CD1c-positive myeloid dendritic cell (primary cell): Measurements from ENCODE around the gene CD81.

Experiments used
- DNase-seq: peaks from one replicate; pipeline ENCODE4 v3.0.0-alpha.2; 2016; ENCODE audit errors: extremely low spot score

CD81 gene

DNA sequence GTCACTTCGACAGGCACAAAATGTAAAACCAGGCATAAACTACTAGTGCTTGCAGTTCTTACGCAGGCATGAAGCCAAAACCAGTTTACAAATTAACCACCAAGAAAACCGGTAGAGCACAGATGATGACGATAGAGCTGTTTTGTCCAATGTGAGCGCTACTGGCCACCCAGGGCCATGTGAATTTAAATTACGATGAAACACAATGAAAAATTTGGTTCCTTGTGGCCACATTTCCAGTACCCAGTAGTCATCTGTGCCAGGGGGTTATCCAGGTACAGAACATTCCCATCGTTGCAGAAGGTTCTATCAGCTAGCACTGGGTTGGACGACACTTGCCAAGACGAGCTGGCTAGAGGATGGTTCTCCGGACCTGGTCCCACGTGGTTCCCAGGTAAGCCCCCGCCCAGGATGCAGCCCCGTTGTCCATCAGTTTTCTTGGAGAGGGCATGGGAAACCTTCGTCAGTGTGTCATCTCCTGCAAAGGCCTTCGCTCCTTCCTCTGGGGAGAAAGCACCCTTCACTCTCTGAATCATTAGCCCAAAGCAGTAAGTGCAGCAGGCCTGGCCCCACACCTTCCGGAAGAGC is 1.1 kb upstream of the CD81 start:
- no peak for DNase-seq

DNA sequence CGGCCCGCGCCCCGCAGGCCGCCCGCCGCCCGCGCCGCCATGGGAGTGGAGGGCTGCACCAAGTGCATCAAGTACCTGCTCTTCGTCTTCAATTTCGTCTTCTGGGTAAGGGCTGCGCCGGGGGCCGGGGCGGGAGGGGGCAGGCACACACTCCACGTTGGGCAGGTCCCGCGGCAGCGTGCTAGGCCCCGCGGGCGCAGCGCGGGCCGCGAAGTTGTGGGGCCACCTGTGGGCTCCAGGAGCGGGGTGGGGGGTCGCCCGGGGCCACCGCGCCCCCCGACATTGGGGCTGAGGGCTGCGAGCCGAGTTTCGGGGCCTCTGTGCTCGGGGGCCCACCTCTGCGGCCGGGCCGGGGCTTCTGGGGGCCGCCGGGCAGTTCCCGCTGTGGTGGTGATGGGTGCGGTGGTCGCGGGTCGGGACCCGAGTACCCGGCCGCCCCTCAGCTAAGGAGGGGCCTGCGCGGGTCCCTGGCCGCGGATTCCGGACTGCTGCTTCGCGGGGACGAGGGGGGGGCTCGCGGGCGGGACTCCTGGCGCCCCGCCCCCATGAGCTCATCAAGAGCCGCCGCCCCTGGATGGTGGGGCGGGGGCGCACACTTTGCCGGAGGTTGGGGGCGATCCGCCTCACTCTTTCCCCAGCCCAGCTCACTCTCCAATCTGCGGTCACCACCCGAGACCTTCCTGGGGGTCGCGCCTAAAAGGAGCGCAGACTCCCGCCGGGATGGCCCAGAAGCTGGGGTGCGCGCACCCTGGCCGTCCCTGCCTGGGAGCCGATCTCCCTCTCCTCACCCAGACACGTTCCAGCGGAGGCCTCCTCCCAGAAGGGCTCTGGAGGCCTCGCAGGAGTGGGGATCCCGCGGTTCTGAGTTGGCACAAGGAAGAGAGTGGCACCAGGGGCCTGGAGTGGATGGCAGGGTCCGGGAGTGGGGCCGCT is 667 bp downstream of the CD81 start:
- peak; percentile 61 for DNase-seq

DNA sequence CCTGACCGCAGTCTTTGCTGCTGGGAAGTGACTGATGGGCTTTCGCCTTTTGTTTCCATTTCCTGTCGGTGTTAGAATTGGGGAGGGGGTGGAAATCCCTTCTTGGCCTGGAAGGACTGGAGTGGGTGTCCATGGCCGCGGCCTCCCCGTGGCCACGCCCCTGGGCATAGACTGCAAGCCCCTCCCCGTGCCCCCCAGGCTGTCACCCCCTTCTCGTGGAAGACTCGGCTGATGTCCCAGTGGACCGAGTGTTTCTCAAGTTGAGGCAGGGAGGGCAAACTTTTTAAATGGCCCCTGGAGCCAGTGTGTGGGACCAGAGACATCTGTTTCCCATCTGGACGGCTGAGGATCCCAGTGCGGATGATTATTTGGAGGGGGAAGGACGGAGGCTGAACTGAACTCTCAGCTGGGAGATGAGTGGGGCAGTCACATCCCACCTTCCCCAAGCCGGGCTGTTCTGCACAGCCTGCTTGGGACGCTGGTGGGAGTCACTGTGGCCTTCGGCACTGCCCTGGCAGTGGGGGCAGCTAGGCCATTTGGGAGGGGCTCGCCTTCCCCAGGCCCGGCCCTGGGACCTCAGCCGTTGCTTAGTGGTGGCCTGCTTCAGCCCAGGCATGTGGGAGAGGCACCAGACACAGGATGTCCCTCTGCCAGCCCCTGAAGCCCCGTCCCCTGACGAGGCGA is 1.6 kb downstream of the CD81 start:
- no peak for DNase-seq

DNA sequence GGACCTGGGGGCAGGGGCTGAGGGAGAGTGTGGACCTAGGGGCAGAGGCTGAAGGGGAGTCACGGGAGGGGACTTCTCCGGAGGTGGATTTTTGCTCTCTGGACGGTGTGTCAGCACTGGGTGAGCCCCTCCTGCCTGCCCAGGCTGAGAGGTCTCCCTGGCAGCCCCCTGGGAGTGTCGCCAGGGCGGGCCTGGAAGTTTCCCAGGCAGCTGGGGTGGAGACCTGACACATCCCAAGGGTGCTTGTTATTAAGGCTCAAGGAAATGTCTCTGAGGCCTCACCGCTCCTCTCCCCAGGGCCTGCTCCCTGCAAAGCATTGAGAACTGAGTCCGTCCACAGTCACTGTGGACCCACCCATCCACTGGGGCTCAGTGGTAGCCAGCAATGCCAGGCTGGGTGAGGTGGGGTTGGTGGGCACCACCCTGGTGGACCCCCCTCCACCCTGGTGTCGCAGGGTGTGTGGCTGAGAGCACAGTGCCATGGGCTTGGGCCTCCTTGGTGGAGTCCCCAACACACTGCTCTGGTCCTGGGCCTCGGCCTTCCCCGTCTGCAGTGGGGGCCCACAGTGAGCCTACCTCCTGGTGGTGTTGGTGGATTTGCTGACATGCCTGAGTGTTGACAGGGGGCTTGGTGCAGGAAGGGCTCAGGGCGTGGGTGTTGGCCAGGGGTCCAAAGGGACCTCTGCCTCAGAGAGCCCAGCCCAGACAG is 2.5 kb downstream of the CD81 start:
- DNase-seq = no peak

DNA sequence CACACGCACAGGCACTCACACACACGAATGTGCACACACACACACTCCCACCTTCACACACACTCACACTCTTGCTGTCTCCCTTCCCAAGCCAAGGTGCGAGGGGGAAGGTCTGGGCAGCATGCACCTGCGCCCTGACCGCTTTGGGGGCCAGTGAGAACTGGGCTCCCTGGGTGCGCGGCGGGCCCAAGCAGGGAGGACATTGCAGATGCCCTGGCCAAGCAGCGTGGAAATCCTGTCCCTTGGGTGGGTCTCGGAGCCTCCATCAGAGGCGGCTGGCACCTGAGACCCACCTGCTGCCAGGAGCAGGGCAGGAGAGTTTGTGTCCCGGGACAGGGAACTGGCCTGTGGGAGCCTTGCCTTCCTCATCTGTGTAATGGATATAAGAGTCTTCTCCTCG is 3.3 kb downstream of the CD81 start:
- peak; percentile 38 for DNase-seq

DNA sequence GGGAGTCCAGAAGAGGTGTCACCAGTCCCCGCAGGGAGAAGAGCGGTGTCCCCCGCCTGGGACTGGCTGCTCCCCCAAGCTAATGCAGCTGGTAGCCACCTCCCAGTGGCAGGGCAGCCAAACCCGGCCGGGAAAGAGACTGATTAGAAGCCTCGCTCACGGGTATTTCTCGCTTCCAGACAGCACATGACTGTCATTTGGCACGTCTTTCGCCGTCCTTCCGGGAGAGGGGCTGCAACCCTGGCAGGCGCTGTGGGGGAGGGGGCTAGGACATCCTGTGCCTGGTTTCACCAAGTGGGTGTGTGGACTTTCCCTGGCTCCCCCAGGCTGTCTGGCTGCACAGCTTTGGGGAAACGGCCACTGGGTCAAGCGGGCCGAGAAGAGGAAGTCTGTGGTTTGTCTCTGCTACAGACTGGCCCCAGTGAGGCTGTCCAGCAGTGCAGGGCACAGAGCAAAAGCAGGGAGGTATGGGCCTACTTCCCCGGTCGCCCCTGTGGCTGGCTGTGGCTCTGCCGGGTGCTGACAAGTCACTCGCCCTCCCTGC is 3.8 kb downstream of the CD81 start:
- DNase-seq = peak; percentile 96

DNA sequence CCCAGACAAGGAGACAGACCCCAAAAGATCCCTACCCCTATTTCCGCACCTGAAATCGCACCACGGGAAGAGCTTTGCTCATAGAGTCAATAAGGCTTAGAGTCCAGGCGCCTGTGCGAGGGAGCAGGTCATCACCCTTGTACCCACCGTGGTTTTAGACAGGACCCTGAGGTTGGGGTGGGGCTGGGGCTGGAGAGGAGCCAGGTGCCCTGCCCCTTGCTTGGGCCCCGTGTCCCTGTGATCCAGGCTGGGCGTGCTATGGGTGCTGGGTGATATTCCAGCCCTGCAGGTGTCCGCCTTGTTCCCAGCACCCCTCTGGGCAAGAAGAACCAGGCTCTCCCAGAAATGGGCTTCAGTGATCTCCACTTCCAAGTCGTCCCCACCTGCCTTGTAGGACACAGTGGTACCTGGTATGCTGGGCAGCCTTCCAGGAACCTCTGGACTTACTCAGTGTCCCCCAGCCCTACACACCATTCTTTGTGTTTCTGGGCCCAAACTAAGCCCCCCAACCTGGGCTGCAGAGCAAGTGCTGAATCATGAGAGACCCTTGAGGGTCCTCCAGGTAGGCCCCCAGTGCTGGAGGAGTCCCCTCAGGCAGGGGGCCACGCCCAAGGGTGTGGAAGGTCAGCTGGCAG is 4.5 kb downstream of the CD81 start:
- no peak for DNase-seq

DNA sequence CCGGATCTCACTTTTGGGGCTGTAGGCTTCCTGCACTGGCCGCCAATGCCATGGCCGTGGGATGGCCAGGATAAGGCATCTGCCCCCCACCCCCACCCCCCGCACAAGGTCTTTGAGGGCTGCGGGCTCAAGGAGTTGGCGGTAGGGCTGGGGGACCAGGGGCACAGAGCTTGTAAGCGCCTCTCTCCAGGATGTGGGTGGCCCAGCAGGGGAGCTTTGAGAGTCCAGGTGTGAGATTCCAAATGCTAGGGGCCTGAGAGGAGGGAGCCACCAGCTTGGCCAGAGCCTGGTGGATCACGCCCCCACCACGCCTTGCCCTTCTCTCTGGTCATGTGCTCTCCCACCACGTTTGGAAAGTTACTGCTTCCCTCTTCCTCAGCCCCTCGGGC is 5.0 kb downstream of the CD81 start:
- peak; percentile 25 for DNase-seq

DNA sequence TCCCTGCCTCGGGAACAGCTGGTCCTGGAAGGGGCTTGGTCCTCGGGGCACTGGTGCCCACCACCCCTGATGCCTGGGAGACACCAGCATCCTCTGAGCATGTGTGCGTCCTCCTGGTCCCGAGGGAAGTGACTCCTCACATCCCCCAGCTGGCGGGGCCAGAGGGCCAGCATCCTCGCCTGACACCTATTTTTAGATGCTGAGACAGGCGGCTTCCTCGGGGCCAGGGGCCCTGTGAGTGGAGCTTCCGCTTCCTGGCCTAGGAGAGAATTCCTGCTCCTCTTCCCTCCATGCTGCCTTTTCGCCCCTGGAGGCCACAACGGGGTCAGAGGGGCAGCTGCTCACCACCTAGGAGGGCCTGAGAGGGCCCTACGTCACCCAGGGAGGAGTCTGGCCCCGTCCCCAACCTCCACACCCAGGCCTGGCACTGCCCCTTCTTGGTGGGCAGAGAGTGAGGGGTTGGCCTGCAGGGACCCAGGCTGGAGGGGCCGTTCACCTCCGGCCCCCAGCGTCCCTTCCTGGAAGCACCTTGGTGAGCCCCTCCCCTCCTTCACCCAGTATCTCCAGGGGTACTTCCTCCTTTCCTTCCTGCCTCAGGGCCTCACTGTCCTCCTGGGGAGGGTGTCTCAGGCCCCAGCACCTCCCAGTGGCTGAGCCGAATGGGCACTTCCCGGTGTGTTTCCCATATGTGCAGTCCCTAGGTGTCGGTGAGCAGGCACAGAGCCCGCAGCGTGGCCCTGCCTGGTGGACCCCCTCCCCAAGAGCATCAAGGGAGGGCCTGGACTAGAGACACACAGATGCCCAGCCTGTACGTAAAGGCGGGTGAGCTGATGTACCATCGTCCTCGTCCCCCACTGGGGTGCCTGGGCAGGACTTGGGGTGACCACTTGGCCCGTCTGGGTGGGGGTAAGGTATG is 6.1 kb downstream of the CD81 start:
- peak; percentile 47 for DNase-seq

DNA sequence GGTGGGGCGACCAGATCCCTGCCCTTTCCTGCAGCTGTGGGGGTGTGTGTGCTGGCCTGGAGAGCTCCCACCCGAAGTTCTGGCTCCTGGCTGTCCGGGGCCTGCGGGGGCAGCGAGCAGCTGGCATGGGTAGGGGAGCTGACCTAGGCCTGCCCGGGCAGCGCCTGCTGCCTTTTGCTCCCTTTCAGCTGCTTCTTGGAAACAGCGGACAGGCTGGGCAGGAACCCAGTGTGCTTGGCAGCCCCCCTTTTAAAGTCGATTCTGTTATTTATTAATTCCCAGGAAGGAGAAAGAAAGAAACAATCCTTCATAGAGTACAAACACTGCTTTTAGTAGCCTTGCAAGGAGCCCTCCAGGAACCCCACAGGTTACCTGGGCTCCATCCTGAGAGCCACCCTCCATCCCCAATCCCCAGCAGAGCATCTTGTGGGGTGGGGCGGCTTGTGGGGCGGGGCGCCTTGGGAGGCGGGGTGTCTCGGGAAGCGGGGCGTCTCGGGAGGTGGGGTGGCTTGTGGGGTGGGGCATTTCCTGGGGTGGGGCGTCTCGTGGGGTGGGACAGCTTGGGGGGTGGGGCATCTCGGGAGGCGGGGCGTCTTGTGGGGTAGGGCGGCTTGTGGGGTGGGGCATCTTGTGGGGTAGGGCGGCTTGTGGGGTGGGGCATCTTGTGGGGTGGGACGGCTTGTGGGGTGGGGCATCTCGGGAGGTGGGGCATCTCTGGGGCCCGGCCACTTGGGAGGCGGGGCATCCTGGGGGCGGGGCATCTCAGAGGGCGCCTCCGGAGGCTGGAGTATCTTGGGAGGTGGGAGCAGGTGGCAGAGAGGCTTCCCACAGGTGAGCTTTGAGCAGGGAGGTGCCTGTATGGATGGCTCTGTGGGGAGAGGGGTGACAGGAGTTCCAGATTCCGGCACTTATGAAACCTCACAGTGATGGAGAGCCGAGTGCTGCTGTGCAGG is 7.0 kb downstream of the CD81 start:
- no peak for DNase-seq

DNA sequence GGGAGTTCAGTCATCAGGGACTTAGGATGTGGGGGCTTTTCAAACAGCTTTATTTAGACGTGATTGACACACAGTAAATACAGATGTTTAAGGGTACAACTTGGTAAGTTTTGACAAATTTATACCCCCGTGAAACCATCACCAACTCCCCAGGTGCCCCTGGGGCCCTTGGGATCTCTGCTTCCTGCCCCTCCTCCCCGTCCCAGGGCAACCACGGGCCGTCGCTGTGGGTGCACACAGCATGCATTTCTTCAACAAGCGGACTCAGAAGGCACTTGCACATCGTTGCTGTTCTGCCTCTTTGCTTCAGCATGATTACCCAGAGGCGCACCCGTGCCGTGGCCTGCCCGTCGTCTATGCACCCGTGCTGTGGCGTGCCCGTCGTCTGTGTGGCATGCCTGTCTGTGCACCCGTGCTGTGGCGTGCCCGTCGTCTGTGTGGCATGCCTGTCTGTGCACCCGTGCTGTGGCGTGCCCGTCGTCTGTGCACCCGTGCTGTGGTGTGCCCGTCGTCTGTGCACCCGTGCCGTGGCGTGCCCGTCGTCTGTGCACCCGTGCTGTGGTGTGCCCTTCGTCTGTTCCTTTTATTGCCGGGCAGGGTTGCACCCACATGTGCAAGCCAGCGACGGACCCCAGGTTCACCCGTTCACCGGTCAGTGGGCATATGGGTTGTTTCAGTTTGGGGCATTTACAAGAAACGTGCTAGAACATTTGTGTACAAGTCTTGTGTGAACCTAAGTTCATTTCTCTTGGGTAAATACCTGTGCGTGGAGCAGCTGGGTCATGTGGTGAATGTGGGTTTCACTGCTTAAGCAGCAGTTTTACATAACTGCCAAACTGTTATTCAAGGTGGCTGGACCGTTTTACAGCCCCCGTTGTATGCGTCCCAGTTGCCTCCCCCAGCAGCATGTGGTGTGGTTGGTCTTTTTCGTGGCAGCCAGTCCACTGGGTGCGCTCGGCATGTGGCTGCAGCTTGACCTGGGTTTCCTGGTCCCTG is 8.3 kb downstream of the CD81 start:
- no peak for DNase-seq

DNA sequence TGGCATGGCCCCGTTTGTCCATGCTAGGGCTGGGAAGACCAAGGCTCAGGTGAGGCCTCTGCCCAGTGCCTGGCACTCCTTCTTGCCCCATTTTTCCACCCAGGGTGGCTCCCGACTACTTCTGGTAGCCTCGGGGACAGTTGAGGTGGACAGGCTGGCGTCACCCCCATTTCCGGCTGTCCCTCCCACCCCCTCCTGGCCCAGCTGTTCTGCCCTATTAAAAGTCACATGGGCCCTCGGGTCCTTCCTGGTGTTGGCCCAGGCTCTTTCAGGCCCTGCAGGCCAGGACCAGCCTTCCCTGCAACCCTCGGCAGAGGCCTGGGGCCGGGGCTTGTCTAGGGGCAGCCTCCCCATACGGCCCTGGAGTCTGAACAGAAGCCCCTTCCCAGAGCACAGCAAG is 9.5 kb downstream of the CD81 start:
- DNase-seq = no peak

DNA sequence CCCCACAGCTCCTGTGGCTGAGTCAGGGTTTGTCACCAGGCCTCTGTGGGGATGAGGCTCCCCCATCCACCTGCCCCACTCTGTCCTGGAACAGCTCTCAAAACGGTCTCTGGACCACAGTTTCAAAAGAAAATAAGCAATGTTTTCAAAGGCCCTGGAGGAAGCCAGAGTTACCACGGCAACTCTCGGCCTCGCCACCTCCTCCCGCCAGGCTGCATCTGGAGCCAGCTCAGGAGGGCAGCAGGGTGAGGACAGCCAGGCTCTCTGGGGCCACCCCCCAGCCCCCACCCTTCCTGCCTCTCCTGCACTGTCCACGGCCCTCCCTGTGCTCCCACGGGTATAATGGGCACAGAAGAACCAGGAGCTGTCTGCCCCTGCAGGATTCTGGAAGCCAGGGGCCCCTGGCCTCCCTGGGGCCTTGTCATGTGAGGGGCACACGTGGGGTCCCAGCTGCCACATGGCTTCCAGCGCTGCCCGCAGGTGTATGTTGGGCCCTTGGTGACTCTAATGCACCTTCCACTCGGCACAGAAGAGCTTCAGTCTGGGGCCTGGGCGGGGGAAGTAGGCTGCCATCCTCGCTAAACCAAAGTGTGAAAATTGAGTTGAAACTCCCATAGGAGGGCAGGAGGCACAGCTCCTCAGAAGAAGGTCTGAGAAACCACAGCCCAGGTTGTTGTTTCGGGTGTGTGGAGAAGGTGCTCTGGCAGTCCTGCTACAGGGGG is 10.3 kb downstream of the CD81 start:
- no peak for DNase-seq

DNA sequence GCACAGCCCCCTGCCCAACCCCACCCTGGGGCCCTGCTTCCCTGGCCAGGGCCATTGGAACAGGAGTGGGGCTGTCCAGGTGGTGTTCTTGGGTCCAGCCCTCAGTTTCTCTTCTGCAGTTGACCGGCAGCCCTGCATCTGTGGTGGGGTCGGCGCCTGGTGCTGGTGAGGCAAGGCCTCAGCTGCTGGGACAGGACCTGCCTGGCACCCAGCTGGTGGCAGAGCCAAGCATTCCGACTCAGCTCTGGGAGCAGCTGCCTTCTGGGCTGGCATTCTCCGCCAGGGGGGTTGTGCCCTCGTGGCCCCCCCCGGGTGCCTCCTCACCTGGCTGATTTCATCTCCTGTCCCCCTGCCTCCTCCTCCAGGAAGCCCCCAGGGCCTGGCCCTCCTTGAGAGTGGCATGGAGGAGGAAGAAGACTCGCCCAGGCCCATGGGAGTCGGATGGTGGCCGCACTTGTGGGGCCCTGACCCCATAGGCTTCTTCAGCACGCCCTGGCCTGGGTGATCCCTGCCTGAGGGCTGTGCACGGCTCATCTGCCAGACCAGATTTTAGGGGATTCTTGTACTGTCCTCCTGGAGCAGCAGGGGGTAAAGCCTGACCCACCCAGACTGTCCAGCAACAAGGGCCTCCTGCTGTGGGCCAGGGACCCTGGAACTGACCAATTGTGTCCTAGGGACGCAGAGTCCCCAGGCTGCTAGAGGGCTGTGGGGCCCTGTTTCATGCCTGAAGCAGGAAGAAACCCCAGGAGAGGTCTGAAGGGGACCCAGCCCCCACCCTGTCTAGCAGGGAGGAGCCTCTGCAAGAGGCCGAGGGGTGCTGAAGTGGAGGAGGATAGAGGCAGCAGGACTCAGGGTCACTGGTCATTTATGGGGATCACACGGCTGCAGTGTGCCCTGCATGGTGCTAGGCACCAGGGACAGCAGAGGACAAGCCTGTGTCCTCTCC is 11.6 kb downstream of the CD81 start:
- DNase-seq = no peak

DNA sequence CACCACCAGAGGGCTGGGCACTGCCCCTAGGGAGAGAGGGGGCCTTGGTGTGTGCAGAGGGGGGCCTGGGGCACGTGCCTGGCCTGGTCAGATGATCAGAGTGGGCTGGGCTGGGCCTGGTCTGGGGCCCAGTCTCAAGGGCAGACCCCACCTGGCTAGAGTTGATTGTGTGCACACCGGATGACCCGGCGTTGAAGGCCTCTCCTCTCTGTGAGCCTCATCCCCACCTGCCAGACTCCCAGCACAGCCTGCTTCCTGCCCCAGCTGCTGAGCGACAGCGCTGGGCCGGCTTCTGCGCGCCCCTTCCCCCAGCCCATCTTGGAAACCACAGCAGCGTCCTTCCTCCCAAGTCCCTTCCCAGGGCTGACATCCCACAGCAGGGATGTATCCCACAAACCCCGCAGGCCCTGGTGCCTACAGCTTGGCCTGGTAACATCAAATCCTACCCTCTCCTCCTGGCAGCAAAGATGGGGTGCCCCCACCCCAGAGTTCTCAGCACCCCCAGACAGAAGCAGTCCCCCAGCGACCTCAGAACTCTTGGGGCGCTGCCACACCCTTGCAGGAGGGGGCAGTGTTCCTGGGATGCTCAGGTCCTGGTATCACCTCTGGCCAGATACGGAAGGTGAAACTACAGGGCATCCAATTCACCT is 12.4 kb downstream of the CD81 start:
- no peak for DNase-seq
